Measurements from ENCODE around the gene ELMO3. TPM values are rescaled to one million over a fixed set of nuclear protein-coding genes. Genes with fewer than 3 reads are reported as not detected.

Gene ELMO3
- total and polyA plus RNA-seq, 2 experiments from 2014 or later = 0.15 to 1.1 TPM

- peaks cover 19% of the 10 kb centered on the region for H3K4me1 ChIP-seq (ENCODE audit: low read depth)
- H3K27me3 ChIP-seq = peaks cover 48% of the 10 kb centered on the region
- no peak for DNase-seq (ENCODE audit: low read depth in 1 of 2, low spot score in 1 of 2)
- H3K27ac ChIP-seq = peak overlapping the region; percentile 54
- H3K4me3 ChIP-seq = peak overlapping the region; percentile 37
- no peaks in the 10 kb centered on the region for H3K36me3 ChIP-seq
- TF ChIP-seq CTCF (IDR thresholded peaks at IDR 0.05; ENCODE audit: low read depth, low read length) = no peak
- H3K9me3 ChIP-seq (ENCODE audit: low read depth) = no peaks in the 10 kb centered on the region
These were observed 27.8 kb upstream of the ELMO3 start for GRCh38 chr16:67170949-67171649.

- H3K9me3 ChIP-seq (ENCODE audit: low read depth) = no peaks in the 10 kb centered on the region
- peaks cover 19% of the 10 kb centered on the region for H3K4me1 ChIP-seq (ENCODE audit: low read depth)
- TF ChIP-seq CTCF (IDR thresholded peaks at IDR 0.05; ENCODE audit: low read depth, low read length) = no peak
- no peak for DNase-seq (ENCODE audit: low read depth in 1 of 2, low spot score in 1 of 2)
- peaks cover 38% of the 10 kb centered on the region for H3K27me3 ChIP-seq
- no peak overlapping the region for H3K27ac ChIP-seq
- no peaks in the 10 kb centered on the region for H3K36me3 ChIP-seq
- H3K4me3 ChIP-seq = peak overlapping the region; percentile 27
These were observed 25.6 kb upstream of the ELMO3 start for GRCh38 chr16:67173323-67173722.

- H3K4me1 ChIP-seq (ENCODE audit: low read depth) = peaks cover 19% of the 10 kb centered on the region
- peak overlapping the region; percentile 27 for H3K4me3 ChIP-seq
- H3K27ac ChIP-seq = no peak overlapping the region
- peaks cover 38% of the 10 kb centered on the region for H3K27me3 ChIP-seq
- H3K9me3 ChIP-seq (ENCODE audit: low read depth) = no peaks in the 10 kb centered on the region
- peak; percentile 34 for TF ChIP-seq CTCF (IDR thresholded peaks at IDR 0.05; ENCODE audit: low read depth, low read length)
- peak; percentile 87 for DNase-seq (ENCODE audit: low read depth in 1 of 2, low spot score in 1 of 2)
- no peaks in the 10 kb centered on the region for H3K36me3 ChIP-seq
These were observed 24.9 kb upstream of the ELMO3 start for GRCh38 chr16:67173808-67174705.

- Histone ChIP-seq H3K36me3 (no peaks in the 10 kb centered on the region), H3K27ac (no peak overlapping the region), H3K4me3 (peak overlapping the region; percentile 27), H3K4me1 (ENCODE audit: low read depth) (peaks cover 12% of the 10 kb centered on the region), H3K9me3 (ENCODE audit: low read depth) (no peaks in the 10 kb centered on the region), H3K27me3 (peaks cover 36% of the 10 kb centered on the region)
- no peak for DNase-seq (ENCODE audit: low read depth in 1 of 2, low spot score in 1 of 2)
- TF ChIP-seq CTCF (IDR thresholded peaks at IDR 0.05; ENCODE audit: low read depth, low read length) = no peak
These were observed 24.2 kb upstream of the ELMO3 start for GRCh38 chr16:67174706-67175231.

GRCh38 chr16:67176662-67177061 is 22.3 kb upstream of the ELMO3 start:
- H3K9me3 ChIP-seq (ENCODE audit: low read depth) = no peaks in the 10 kb centered on the region
- TF ChIP-seq CTCF (IDR thresholded peaks at IDR 0.05; ENCODE audit: low read depth, low read length) = no peak
- H3K4me1 ChIP-seq (ENCODE audit: low read depth) = peaks cover 5% of the 10 kb centered on the region
- no peak overlapping the region for H3K4me3 ChIP-seq
- DNase-seq (ENCODE audit: low read depth in 1 of 2, low spot score in 1 of 2) = no peak
- no peaks in the 10 kb centered on the region for H3K36me3 ChIP-seq
- H3K27me3 ChIP-seq = peaks cover 36% of the 10 kb centered on the region
- no peak overlapping the region for H3K27ac ChIP-seq
